Fibroblast of villous mesenchyme (primary cell): ENCODE results near the gene SERTM1. TPM values are rescaled to one million over a fixed set of nuclear protein-coding genes. Genes with fewer than 3 reads are reported as not detected.

ENCODE experiments used
- DNase-seq: peaks from one replicate; pipeline ENCODE4 v3.0.0-alpha.2; 2010; ENCODE audit warnings: low read depth
- H3K4me3 ChIP-seq: 2 replicates; pipeline ENCODE4 v1.5.1; 2011; ENCODE audit warnings: low read depth, mild to moderate bottlenecking, low read length
- total RNA-seq: library from RNA; depleted of rRNA; stranded (reverse); fragments of >200 nt; gene quantifications from 2 replicates; pipeline ENCODE4 v1.2.3, GENCODE V29; 2012
- TF ChIP-seq, protein P1 (sequence below): IDR thresholded peaks from 2 replicates; pipeline ENCODE4 v1.5.1; 2012; ENCODE audit warnings: low read depth, mild to moderate bottlenecking, low read length; ENCODE audit not compliant: insufficient read depth

Gene SERTM1
- total RNA-seq, 1 donor, result not detected

DNA sequence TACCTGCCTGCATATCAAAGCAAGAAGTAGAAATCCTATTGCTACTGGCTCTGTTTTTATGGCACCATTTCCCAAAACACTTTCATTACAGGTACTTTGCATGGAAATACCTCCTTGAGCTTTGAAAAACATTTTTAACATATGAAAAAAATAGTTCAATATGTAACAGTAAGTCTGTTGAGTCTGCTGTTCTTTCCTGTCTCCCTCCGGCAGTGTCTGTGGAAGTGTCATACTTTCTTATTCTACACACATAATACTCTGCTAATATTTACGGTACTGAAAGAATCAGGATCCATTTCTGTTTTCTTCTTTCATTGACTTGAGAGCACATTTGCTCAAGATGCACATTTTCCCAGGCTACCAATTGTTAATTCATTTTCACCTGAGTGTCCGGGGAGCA is 8.2 kb upstream of the SERTM1 start:
- TF ChIP-seq, protein P1, sequence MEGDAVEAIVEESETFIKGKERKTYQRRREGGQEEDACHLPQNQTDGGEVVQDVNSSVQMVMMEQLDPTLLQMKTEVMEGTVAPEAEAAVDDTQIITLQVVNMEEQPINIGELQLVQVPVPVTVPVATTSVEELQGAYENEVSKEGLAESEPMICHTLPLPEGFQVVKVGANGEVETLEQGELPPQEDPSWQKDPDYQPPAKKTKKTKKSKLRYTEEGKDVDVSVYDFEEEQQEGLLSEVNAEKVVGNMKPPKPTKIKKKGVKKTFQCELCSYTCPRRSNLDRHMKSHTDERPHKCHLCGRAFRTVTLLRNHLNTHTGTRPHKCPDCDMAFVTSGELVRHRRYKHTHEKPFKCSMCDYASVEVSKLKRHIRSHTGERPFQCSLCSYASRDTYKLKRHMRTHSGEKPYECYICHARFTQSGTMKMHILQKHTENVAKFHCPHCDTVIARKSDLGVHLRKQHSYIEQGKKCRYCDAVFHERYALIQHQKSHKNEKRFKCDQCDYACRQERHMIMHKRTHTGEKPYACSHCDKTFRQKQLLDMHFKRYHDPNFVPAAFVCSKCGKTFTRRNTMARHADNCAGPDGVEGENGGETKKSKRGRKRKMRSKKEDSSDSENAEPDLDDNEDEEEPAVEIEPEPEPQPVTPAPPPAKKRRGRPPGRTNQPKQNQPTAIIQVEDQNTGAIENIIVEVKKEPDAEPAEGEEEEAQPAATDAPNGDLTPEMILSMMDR, result no peak
- DNase-seq, result no peak
- no peak overlapping the region for H3K4me3 ChIP-seq

DNA sequence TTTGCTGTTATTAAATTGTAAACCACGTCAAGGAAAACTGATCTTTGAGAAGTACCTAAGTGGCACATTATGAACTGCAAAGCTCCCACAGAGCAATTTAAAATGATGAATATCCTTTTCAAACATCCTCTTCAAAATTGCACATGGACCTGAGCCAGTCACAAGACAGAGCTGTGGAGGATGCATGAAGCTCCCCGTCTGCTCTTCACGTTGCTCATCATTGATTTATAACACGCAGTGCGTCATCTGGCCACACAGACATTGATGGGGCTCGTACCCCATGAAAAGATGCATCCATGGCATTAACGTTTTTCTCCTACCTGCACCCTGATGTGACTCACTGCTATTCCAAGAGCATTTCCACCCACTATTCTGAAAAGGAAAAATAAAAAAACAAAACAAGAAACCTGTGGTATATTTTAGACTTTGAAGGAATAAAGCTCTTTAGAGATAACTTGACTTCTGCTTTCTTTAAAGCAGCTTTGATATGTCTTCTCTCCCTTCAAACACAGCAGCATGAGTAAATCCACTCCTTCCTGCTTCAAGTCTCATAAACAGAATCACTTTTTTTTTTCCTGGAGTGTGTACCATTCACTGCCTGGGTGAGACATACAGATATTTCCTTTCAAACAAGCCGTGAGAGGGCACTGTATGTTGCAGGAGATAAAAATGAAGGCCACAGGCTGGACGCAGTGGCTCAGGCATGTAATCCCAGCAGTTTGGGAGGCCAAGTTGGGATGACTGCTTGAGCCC is 7.2 kb upstream of the SERTM1 start:
- DNase-seq, result no peak
- TF ChIP-seq, protein P1, result no peak
- H3K4me3 ChIP-seq, result no peak overlapping the region

DNA sequence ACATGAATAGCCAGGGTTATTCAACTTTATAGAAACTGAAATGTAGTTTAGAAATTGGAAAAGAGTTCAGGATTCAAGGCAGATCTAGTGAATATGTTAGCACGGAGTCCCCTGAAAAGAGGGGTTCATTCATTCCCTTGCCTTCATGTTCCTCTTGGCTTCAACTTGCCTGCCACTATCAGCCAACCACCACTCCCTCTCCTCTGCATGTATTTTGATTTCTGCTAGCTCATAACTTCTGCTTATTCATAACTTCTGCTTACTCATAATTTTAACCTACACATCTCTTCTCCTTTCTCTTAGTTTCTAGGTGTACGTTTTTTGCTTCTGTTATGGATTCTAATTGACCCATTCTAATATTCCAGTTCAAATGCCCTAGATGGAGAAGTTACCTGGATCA is 5.5 kb upstream of the SERTM1 start:
- no peak for DNase-seq
- TF ChIP-seq, protein P1, result no peak
- no peak overlapping the region for H3K4me3 ChIP-seq

DNA sequence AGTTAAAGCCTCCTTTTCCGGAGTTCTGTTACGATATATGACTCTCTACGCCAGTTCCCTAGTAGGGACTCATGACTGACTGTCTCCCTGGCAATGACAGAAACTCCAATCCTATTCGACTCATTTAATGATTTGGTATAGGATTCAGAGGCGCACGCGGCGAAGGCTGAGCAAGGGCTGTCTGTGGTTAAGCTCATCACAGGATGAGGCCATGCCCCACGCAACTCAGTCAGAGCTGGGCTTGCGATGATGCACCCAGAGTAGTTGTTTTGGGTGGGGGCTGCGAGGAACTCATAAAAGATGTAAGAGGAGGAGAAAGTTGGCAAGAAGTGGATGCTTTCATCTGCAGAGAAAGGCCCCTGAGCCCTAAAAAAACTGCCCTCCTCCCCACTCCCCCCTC is 468 bp upstream of the SERTM1 start:
- TF ChIP-seq, protein P1, result no peak
- no peak for DNase-seq

DNA sequence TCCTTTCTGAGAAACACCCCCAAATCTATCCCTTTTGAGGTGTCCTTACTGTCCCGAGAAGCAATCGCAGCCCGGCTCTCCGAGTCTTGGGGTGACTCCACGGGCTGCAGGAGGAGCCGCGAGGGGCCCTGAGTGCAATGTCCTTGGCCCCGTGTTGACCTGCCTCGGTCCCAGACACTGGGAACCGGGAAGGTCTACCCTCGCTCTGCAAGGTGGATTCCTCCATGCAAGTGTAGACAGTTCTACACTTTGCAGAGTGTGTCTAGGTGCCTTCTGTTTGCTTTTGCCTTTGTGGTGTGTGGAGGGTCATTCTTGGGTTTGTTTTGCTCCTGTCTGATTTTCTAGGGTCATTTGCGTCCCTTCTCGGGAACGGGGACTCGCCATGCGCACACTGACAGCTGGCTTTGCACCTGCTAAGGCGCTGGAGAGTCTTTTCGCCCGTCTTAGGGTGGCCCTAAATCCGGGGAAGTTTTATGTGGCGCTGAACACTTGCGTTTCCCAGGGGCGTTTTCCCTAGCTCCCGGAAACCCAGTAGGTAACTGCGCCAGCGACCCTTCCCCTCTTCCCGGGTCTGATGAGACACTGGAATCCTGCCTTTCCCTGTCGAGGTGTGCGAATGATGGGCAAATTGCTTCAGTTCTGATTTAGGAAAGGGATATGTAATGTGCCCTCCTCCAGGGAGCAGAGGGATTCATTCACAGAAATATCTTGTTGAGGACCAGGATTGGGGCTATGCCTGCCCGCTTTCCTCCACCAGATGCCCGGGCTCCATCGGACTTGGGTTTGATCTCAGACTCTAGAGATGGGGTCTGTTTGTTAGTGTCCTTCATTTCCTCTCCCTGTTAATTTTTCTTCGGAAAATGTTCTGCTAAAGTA is 755 bp downstream of the SERTM1 start:
- TF ChIP-seq, protein P1, result no peak
- H3K4me3 ChIP-seq, result no peak overlapping the region
- DNase-seq, result no peak

More for the DNA sequence above, 468 bp upstream of the SERTM1 start:
- H3K4me3 ChIP-seq, result no peak overlapping the region

DNA sequence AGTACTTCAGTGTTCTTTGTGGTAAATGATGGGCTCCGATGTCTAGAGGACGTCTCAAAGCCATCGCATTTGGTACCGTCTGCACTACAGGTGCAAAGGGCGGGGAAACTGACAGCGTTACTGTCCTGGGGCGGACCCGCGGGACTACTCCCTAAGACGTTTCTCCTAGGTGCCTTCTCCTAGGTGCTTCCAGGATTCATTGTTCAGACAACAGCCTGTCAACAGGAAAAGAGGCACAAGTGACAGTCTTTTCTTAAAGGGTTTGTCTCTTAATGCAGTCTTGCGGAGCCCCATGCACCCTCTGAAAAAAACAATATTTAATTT is 1.4 kb downstream of the SERTM1 start:
- DNase-seq, result no peak
- no peak overlapping the region for H3K4me3 ChIP-seq
- TF ChIP-seq, protein P1, result no peak
